ENCODE measurements around the gene SEBOX.

SEBOX gene

GRCh38 chr17:28385037-28385400, 20.0 kb upstream of the SEBOX start:
- ChIA-PET POLR2A (interaction anchor here (0.9 kb wide), 1 partner anchor 11 kb away, joined by 3 read pairs; no protein-coding TSS in a partner anchor), CTCF (interaction anchor here (0.6 kb wide), 1 partner anchor 60 kb away, joined by 3 read pairs; no protein-coding TSS in a partner anchor)
- TF ChIP-seq ELF4 (IDR thresholded peaks at IDR 0.05): no peak
- TF ChIP-seq L3MBTL2 (conservative IDR thresholded peaks at IDR 0.05): no peak
- TF ChIP-seq CTBP1 (IDR thresholded peaks at IDR 0.05; ENCODE audit: borderline replicate concordance): no peak
- TF ChIP-seq ZNF384 (IDR thresholded peaks at IDR 0.05): no peak
- DNase-seq (ENCODE audit: extremely low spot score): no peak

DNA sequence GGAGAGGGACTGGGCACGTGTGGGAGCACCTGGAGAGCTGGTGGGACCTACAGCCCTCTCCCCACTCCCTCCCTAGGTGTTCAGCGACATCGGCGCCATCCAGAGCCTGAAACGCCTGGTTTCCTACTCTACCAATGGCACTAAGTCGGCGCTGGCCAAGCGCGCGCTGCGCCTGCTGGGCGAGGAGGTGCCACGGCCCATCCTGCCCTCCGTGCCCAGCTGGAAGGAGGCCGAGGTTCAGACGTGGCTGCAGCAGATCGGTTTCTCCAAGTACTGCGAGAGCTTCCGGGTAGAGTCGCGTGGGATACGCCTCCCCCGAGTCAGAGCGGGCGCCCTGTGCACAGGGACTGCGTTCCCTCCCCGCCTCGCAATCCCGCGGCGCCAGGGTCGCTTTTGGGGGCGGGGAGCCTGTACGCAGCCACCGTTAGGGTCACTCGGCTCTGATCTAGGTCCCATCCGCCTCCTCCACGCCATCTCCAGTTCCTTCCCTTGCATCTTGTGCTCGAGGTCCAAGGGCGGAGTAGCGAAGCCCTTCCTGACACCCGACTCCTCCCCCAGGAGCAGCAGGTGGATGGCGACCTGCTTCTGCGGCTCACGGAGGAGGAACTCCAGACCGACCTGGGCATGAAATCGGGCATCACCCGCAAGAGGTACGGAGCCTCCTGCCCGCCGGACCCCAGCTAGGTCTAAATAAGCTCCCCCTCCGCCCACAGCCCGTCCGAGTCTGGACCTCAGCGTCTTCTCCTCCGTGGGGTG, 19.5 kb upstream of the SEBOX start:
- ChIA-PET POLR2A (no interaction called here), CTCF (interaction anchor here (0.6 kb wide), 1 partner anchor 60 kb away, joined by 3 read pairs; no protein-coding TSS in a partner anchor)
- TF ChIP-seq FOXA1 (IDR thresholded peaks at IDR 0.05) (no peak), CTBP1 (IDR thresholded peaks at IDR 0.05; ENCODE audit: borderline replicate concordance) (no peak), ARNT (IDR thresholded peaks at IDR 0.05) (no peak), ZNF384 (IDR thresholded peaks at IDR 0.05) (no peak), FOXK2 (IDR thresholded peaks at IDR 0.05) (no peak), ELF4 (IDR thresholded peaks at IDR 0.05) (no peak), PKNOX1 (IDR thresholded peaks at IDR 0.05) (no peak), HDGF (IDR thresholded peaks at IDR 0.05; ENCODE audit: borderline replicate concordance) (no peak), SP1 (IDR thresholded peaks at IDR 0.05) (no peak), SUZ12 (IDR thresholded peaks at IDR 0.05) (no peak), NFRKB (IDR thresholded peaks at IDR 0.05) (no peak), TARDBP (IDR thresholded peaks at IDR 0.05) (no peak), L3MBTL2 (conservative IDR thresholded peaks at IDR 0.05) (no peak), FOXM1 (IDR thresholded peaks at IDR 0.05; ENCODE audit: borderline replicate concordance) (no peak), BHLHE40 (IDR thresholded peaks at IDR 0.05; ENCODE audit: borderline replicate concordance) (no peak), LEF1 (IDR thresholded peaks at IDR 0.05; ENCODE audit: borderline replicate concordance) (no peak)
- no peak for DNase-seq (ENCODE audit: extremely low spot score)

DNA sequence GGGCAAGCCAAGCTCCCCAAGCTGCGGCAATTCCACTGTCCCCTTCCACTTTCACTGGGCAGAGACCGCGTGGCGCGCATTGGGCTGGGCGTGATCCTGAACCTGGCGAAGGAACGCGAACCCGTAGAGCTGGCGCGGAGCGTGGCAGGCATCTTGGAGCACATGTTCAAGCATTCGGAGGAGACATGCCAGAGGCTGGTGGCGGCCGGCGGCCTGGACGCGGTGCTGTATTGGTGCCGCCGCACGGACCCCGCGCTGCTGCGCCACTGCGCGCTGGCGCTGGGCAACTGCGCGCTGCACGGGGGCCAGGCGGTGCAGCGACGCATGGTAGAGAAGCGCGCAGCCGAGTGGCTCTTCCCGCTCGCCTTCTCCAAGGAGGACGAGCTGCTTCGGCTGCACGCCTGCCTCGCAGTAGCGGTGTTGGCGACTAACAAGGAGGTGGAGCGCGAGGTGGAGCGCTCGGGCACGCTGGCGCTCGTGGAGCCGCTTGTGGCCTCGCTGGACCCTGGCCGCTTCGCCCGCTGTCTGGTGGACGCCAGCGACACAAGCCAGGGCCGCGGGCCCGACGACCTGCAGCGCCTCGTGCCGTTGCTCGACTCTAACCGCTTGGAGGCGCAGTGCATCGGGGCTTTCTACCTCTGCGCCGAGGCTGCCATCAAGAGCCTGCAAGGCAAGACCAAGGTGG, 16.3 kb upstream of the SEBOX start:
- ChIA-PET POLR2A (no interaction called here), CTCF (no interaction called here)
- TF ChIP-seq FOXK2 (IDR thresholded peaks at IDR 0.05) (no peak), ELF4 (IDR thresholded peaks at IDR 0.05) (no peak), ARNT (IDR thresholded peaks at IDR 0.05) (no peak), ZNF384 (IDR thresholded peaks at IDR 0.05) (no peak), TARDBP (IDR thresholded peaks at IDR 0.05) (no peak)
- DNase-seq (ENCODE audit: extremely low spot score): no peak

GRCh38 chr17:28379814-28380801, 15.1 kb upstream of the SEBOX start:
- TF ChIP-seq ELF4 (IDR thresholded peaks at IDR 0.05) (no peak), L3MBTL2 (conservative IDR thresholded peaks at IDR 0.05) (no peak), HDGF (IDR thresholded peaks at IDR 0.05; ENCODE audit: borderline replicate concordance) (no peak), BHLHE40 (IDR thresholded peaks at IDR 0.05; ENCODE audit: borderline replicate concordance) (no peak), CTBP1 (IDR thresholded peaks at IDR 0.05; ENCODE audit: borderline replicate concordance) (no peak), PKNOX1 (IDR thresholded peaks at IDR 0.05) (no peak), ZNF384 (IDR thresholded peaks at IDR 0.05) (no peak), FOXM1 (IDR thresholded peaks at IDR 0.05; ENCODE audit: borderline replicate concordance) (no peak), TARDBP (IDR thresholded peaks at IDR 0.05) (no peak), LEF1 (IDR thresholded peaks at IDR 0.05; ENCODE audit: borderline replicate concordance) (no peak), NFRKB (IDR thresholded peaks at IDR 0.05) (no peak), ARNT (IDR thresholded peaks at IDR 0.05) (no peak)
- no peak for DNase-seq (ENCODE audit: extremely low spot score)
- POLR2A ChIA-PET: interaction anchor here (1.2 kb wide), 1 partner anchor 23 kb away, joined by 4 read pairs; the partner anchor contains the start of gene POLDIP2
- CTCF ChIA-PET: no interaction called here

DNA sequence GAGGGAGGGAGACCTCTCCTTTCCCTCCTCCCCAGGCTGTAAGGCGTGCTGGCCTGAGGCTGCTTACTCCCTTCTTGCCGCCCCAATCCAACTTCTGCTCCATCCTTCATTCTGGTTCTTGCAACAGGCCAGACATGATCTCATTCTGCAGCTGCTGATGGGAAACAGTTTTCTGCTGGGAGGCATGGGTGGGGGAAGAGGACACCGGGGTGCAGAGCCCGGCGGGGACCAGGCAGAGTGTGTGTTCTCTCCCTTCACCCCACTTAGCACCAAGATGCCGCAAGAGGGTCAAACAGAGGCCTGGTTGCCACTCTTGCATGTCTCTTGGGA, 7.9 kb upstream of the SEBOX start:
- ChIA-PET CTCF (no interaction called here), POLR2A (interaction anchor here (0.9 to 1.0 kb wide), 2 partner anchors 32 to 34 kb away, joined by 3 read pairs; no protein-coding TSS in a partner anchor)
- DNase-seq (ENCODE audit: extremely low spot score): no peak
- TF ChIP-seq NFRKB (IDR thresholded peaks at IDR 0.05) (no peak), SUZ12 (IDR thresholded peaks at IDR 0.05) (no peak), HDGF (IDR thresholded peaks at IDR 0.05; ENCODE audit: borderline replicate concordance) (no peak), BHLHE40 (IDR thresholded peaks at IDR 0.05; ENCODE audit: borderline replicate concordance) (no peak), L3MBTL2 (conservative IDR thresholded peaks at IDR 0.05) (no peak), FOXM1 (IDR thresholded peaks at IDR 0.05; ENCODE audit: borderline replicate concordance) (no peak), FOXA1 (IDR thresholded peaks at IDR 0.05) (no peak), PKNOX1 (IDR thresholded peaks at IDR 0.05) (no peak), ZNF384 (IDR thresholded peaks at IDR 0.05) (no peak), ARNT (IDR thresholded peaks at IDR 0.05) (no peak), CTBP1 (IDR thresholded peaks at IDR 0.05; ENCODE audit: borderline replicate concordance) (no peak), SP1 (IDR thresholded peaks at IDR 0.05) (no peak), TARDBP (IDR thresholded peaks at IDR 0.05) (no peak), ELF4 (IDR thresholded peaks at IDR 0.05) (no peak), FOXK2 (IDR thresholded peaks at IDR 0.05) (no peak), LEF1 (IDR thresholded peaks at IDR 0.05; ENCODE audit: borderline replicate concordance) (no peak)
